ENCODE results near the gene FKBP3.
A peak's percentile ranks its signal among the peaks of the same experiment; 100 is the strongest.

Gene FKBP3

DNA sequence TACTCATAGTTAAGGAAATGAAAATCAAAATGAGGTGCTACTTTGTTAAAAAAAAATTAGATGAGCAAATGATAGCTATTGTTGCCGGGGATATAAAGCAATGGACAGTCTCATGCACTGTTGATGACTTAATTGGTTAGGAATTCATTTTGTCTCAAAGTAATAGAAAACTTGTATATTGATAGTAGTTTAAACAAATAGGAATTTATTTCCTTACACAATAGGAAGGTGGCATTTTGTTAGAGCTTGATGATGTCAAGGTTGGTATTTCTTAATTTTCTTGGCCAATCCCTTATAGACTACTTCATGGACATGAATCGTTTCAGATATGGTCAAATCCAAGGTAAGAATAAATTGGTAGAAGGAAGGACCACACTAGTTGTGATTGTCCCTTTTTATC is 42.6 kb downstream of the FKBP3 start:
- Histone ChIP-seq H3K27ac (replicated peaks; ENCODE audit: low read length) (no peak overlapping the region), H2BK5ac (ENCODE audit: low read length) (no peak overlapping the region), H3K27me3 (ENCODE audit: control insufficient read depth in 3 of 3, insufficient read depth in 3 of 3, low read depth in 1 of 3, low read length in 3 of 3) (no peaks in the 10 kb centered on the region), H4K91ac (ENCODE audit: low read depth, low read length, poor library complexity) (no peak overlapping the region), H3K14ac (ENCODE audit: low read length) (no peak overlapping the region), H2BK15ac (ENCODE audit: low read length) (no peak overlapping the region), H3K9ac (ENCODE audit: low read depth, low read length, poor library complexity) (no peak overlapping the region), H2AFZ (ENCODE audit: low read length) (no peak overlapping the region), H3K18ac (ENCODE audit: low read length) (no peak overlapping the region), H2BK12ac (ENCODE audit: low read length) (no peak overlapping the region), H3K4me3 (ENCODE audit: low read length in 2 of 2) (no peak overlapping the region), H3K4me2 (ENCODE audit: insufficient read depth, low read length, poor library complexity, severe bottlenecking) (no peak overlapping the region), H2AK5ac (ENCODE audit: low read depth, low read length) (no peak overlapping the region), H3K4me1 (ENCODE audit: control insufficient read depth in 2 of 2, insufficient read depth in 1 of 2, low read depth in 1 of 2, low read length in 2 of 2) (no peaks in the 10 kb centered on the region), H3K79me1 (ENCODE audit: low read depth, low read length) (no peaks in the 10 kb centered on the region), H3K23ac (ENCODE audit: low read depth, low read length, poor library complexity) (no peak overlapping the region), H3K9me3 (replicated peaks in 1 of 2; ENCODE audit: control insufficient read depth in 2 of 2, insufficient read depth in 1 of 2, low read depth in 1 of 2, low read length in 2 of 2) (peaks cover 0 to 10% of the 10 kb centered on the region in 2 donors), H4K8ac (ENCODE audit: low read depth, low read length) (no peak overlapping the region), H3K36me3 (replicated peaks in 1 of 2; ENCODE audit: control insufficient read depth in 2 of 2, insufficient read depth in 2 of 2, low read length in 2 of 2) (peaks cover 7 to 68% of the 10 kb centered on the region in 2 donors), H3K4ac (ENCODE audit: low read length) (no peak overlapping the region), H2BK120ac (ENCODE audit: low read depth, low read length) (no peak overlapping the region)
- WGBS, 2 donors (ENCODE audit: extremely low coverage in 2 of 2, insufficient read length in 2 of 2, insufficient replicate concordance in 1 of 2): no CpG with 5 or more reads among the region's 2 CpGs
- no peak for DNase-seq (ENCODE audit: low spot score)

DNA sequence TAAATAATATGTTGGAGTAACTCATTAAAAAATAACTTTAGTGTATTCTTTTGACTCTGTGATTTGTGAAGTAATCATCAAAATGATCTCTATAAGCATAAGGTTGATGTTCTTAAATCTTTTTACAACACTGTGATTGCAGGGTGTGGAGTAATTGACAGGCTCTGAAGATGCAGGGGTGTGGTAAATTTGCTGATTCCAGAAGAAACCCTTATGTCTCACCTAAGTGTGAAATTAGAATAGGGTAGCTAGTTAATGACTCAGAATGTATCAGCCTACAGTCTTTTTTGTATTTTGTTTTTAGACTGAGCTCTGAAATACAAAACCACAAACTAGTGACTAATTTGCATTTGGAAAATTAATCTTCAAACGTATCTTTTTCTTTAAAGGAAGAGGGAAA is 44.5 kb downstream of the FKBP3 start:
- DNase-seq (ENCODE audit: low spot score): no peak
- Histone ChIP-seq H3K36me3 (replicated peaks in 1 of 2; ENCODE audit: control insufficient read depth in 2 of 2, insufficient read depth in 2 of 2, low read length in 2 of 2) (peaks cover 0 to 50% of the 10 kb centered on the region in 2 donors), H2BK12ac (ENCODE audit: low read length) (no peak overlapping the region), H4K8ac (ENCODE audit: low read depth, low read length) (no peak overlapping the region), H2BK5ac (ENCODE audit: low read length) (no peak overlapping the region), H2AFZ (ENCODE audit: low read length) (no peak overlapping the region), H3K14ac (ENCODE audit: low read length) (no peak overlapping the region), H3K4ac (ENCODE audit: low read length) (no peak overlapping the region), H3K4me3 (ENCODE audit: low read length in 2 of 2) (no peak overlapping the region), H3K9me3 (replicated peaks in 1 of 2; ENCODE audit: control insufficient read depth in 2 of 2, insufficient read depth in 1 of 2, low read depth in 1 of 2, low read length in 2 of 2) (peaks cover 0 to 3% of the 10 kb centered on the region in 2 donors), H4K91ac (ENCODE audit: low read depth, low read length, poor library complexity) (no peak overlapping the region), H3K23ac (ENCODE audit: low read depth, low read length, poor library complexity) (no peak overlapping the region), H3K4me1 (ENCODE audit: control insufficient read depth in 2 of 2, insufficient read depth in 1 of 2, low read depth in 1 of 2, low read length in 2 of 2) (peaks cover 0 to 4% of the 10 kb centered on the region in 2 donors), H3K79me1 (ENCODE audit: low read depth, low read length) (no peaks in the 10 kb centered on the region), H2BK15ac (ENCODE audit: low read length) (no peak overlapping the region), H3K9ac (ENCODE audit: low read depth, low read length, poor library complexity) (no peak overlapping the region), H3K27me3 (ENCODE audit: control insufficient read depth in 3 of 3, insufficient read depth in 3 of 3, low read depth in 1 of 3, low read length in 3 of 3) (no peaks in the 10 kb centered on the region), H3K4me2 (ENCODE audit: insufficient read depth, low read length, poor library complexity, severe bottlenecking) (no peak overlapping the region), H3K18ac (ENCODE audit: low read length) (no peak overlapping the region), H2BK120ac (ENCODE audit: low read depth, low read length) (no peak overlapping the region), H2AK5ac (ENCODE audit: low read depth, low read length) (no peak overlapping the region), H3K27ac (replicated peaks; ENCODE audit: low read length) (no peak overlapping the region)
- WGBS, 2 donors (ENCODE audit: extremely low coverage in 2 of 2, insufficient read length in 2 of 2, insufficient replicate concordance in 1 of 2): no CpG with 5 or more reads among the region's 1 CpG

DNA sequence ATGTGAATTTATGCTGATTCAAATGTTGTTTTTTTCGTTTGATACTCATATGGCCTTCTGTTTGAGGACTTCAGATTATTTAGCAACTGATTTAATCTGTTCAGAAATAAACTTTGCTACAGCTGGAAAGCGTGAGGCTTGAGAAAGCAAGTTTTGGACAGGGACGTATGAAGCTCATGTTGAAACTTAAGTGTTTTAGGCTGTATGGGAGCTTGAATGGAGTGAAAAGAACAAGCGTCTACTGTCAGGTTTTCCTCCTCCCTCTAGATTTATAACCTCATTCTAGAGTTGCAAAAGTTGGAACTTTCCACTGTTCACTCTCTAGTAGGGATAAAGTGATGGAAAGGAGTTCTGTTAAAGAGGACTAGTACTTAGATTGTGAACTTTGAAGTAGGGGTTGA is 49.3 kb downstream of the FKBP3 start:
- Histone ChIP-seq H4K91ac (ENCODE audit: low read depth, low read length, poor library complexity) (no peak overlapping the region), H3K9ac (ENCODE audit: low read depth, low read length, poor library complexity) (no peak overlapping the region), H3K4me3 (ENCODE audit: low read length in 2 of 2) (peak overlapping the region; percentile 73 to 86), H4K8ac (ENCODE audit: low read depth, low read length) (no peak overlapping the region), H3K36me3 (replicated peaks in 1 of 2; ENCODE audit: control insufficient read depth in 2 of 2, insufficient read depth in 2 of 2, low read length in 2 of 2) (peaks cover 0 to 22% of the 10 kb centered on the region in 2 donors), H2BK120ac (ENCODE audit: low read depth, low read length) (no peak overlapping the region), H3K4me1 (ENCODE audit: control insufficient read depth in 2 of 2, insufficient read depth in 1 of 2, low read depth in 1 of 2, low read length in 2 of 2) (peaks cover 2 to 4% of the 10 kb centered on the region in 2 donors), H3K4me2 (ENCODE audit: insufficient read depth, low read length, poor library complexity, severe bottlenecking) (peak overlapping the region; percentile 52), H3K79me1 (ENCODE audit: low read depth, low read length) (no peaks in the 10 kb centered on the region), H2BK5ac (ENCODE audit: low read length) (no peak overlapping the region), H3K18ac (ENCODE audit: low read length) (no peak overlapping the region), H3K23ac (ENCODE audit: low read depth, low read length, poor library complexity) (no peak overlapping the region), H2BK12ac (ENCODE audit: low read length) (no peak overlapping the region), H3K27me3 (ENCODE audit: control insufficient read depth in 3 of 3, insufficient read depth in 3 of 3, low read depth in 1 of 3, low read length in 3 of 3) (no peaks in the 10 kb centered on the region), H2BK15ac (ENCODE audit: low read length) (no peak overlapping the region), H3K27ac (replicated peaks; ENCODE audit: low read length) (no peak overlapping the region), H3K9me3 (replicated peaks in 1 of 2; ENCODE audit: control insufficient read depth in 2 of 2, insufficient read depth in 1 of 2, low read depth in 1 of 2, low read length in 2 of 2) (no peaks in the 10 kb centered on the region), H3K4ac (ENCODE audit: low read length) (no peak overlapping the region), H3K14ac (ENCODE audit: low read length) (no peak overlapping the region), H2AFZ (ENCODE audit: low read length) (no peak overlapping the region), H2AK5ac (ENCODE audit: low read depth, low read length) (no peak overlapping the region)
- no CpG with 5 or more reads among the region's 4 CpGs for WGBS, 2 donors (ENCODE audit: extremely low coverage in 2 of 2, insufficient read length in 2 of 2, insufficient replicate concordance in 1 of 2)
- no peak for DNase-seq (ENCODE audit: low spot score)

- H4K8ac ChIP-seq (ENCODE audit: low read depth, low read length): no peak within 1 kb of the TSS
- no peak within 1 kb of the TSS for H2BK12ac ChIP-seq (ENCODE audit: low read length)
- peak; percentile 91 for DNase-seq (ENCODE audit: low spot score)
- no peak within 1 kb of the TSS for H2BK15ac ChIP-seq (ENCODE audit: low read length)
- peaks cover 0 to 14% of the 10 kb centered on the region in 2 donors for H3K36me3 ChIP-seq (replicated peaks in 1 of 2; ENCODE audit: control insufficient read depth in 2 of 2, insufficient read depth in 2 of 2, low read length in 2 of 2)
- no CpG with 5 or more reads among the region's 49 CpGs for WGBS, 2 donors (ENCODE audit: extremely low coverage in 2 of 2, insufficient read length in 2 of 2, insufficient replicate concordance in 1 of 2)
- H3K18ac ChIP-seq (ENCODE audit: low read length): peak within 1 kb of the TSS; percentile 41
- H2BK5ac ChIP-seq (ENCODE audit: low read length): no peak within 1 kb of the TSS
- H4K91ac ChIP-seq (ENCODE audit: low read depth, low read length, poor library complexity): no peak within 1 kb of the TSS
- peak within 1 kb of the TSS; percentile 93 for H2AFZ ChIP-seq (ENCODE audit: low read length)
- peak within 1 kb of the TSS; percentile 58 for H3K27ac ChIP-seq (replicated peaks; ENCODE audit: low read length)
- no peaks in the 10 kb centered on the region for H3K9me3 ChIP-seq (replicated peaks in 1 of 2; ENCODE audit: control insufficient read depth in 2 of 2, insufficient read depth in 1 of 2, low read depth in 1 of 2, low read length in 2 of 2)
- no peak within 1 kb of the TSS for H2BK120ac ChIP-seq (ENCODE audit: low read depth, low read length)
- peaks cover 2 to 4% of the 10 kb centered on the region in 2 donors for H3K4me1 ChIP-seq (ENCODE audit: control insufficient read depth in 2 of 2, insufficient read depth in 1 of 2, low read depth in 1 of 2, low read length in 2 of 2)
- no peak within 1 kb of the TSS for H2AK5ac ChIP-seq (ENCODE audit: low read depth, low read length)
- peak within 1 kb of the TSS; percentile 61 for H3K23ac ChIP-seq (ENCODE audit: low read depth, low read length, poor library complexity)
- no peak within 1 kb of the TSS for H3K14ac ChIP-seq (ENCODE audit: low read length)
- H3K79me1 ChIP-seq (ENCODE audit: low read depth, low read length): no peaks in the 10 kb centered on the region
- H3K4ac ChIP-seq (ENCODE audit: low read length): no peak within 1 kb of the TSS
- H3K9ac ChIP-seq (ENCODE audit: low read depth, low read length, poor library complexity): peak within 1 kb of the TSS; percentile 82
- no peaks in the 10 kb centered on the region for H3K27me3 ChIP-seq (ENCODE audit: control insufficient read depth in 3 of 3, insufficient read depth in 3 of 3, low read depth in 1 of 3, low read length in 3 of 3)
- peak within 1 kb of the TSS; percentile 86 to 96 for H3K4me3 ChIP-seq (ENCODE audit: low read length in 2 of 2)
- peak within 1 kb of the TSS; percentile 68 for H3K4me2 ChIP-seq (ENCODE audit: insufficient read depth, low read length, poor library complexity, severe bottlenecking)
Observed at GRCh38 chr14:45083976-45084722, 50.1 kb downstream of the FKBP3 start, which contains the start of gene PRPF39. Gene PRPF39, plus strand, starts transcription at chr14:45084116. Its CDS starts 11,124 bp downstream, at chr14:45095240.
